ENCODE results near the gene TPRN. TPM values are rescaled to one million over a fixed set of nuclear protein-coding genes. Genes with fewer than 3 reads are reported as not detected.

Gene TPRN
- total RNA-seq, 1 experiment from 2014 or later: 24.9 TPM

- RAD21 ChIA-PET (ENCODE audit: low non-redundant PET in 1 of 2, low total read pairs in 2 of 2, uncharacterized antibody in 2 of 2, unreplicated experiment in 2 of 2): no interaction called here
- no peaks in the 10 kb centered on the region for H3K27me3 ChIP-seq (ENCODE audit: insufficient read depth, low read length)
Observed at GRCh38 chr9:137146527-137146918, 54.0 kb downstream of the TPRN start.

More at GRCh38 chr9:137146527-137146918, 54.0 kb downstream of the TPRN start:
- Histone ChIP-seq H3K9me2 (ENCODE audit: insufficient read depth) (no peaks in the 10 kb centered on the region), H3K4me2 (ENCODE audit: low read length) (no peak overlapping the region), H3K27ac (ENCODE audit: low read depth, low read length) (no peak overlapping the region), H3K36me3 (ENCODE audit: control insufficient read depth in 1 of 2, insufficient read depth in 2 of 2, low read length in 2 of 2) (no peaks in the 10 kb centered on the region), H4K20me1 (ENCODE audit: insufficient read depth) (no peaks in the 10 kb centered on the region), H2AFZ (ENCODE audit: low read depth, low read length, poor library complexity, severe bottlenecking) (no peak overlapping the region), H3K9me3 (ENCODE audit: control insufficient read depth in 1 of 2, insufficient read depth in 1 of 2, low read depth in 1 of 2, low read length in 2 of 2) (no peaks in the 10 kb centered on the region), H3K79me2 (ENCODE audit: insufficient read depth, low read length) (no peaks in the 10 kb centered on the region), H3K9ac (ENCODE audit: low read length) (no peak overlapping the region), H3K4me1 (ENCODE audit: control insufficient read depth in 1 of 2, insufficient read depth in 2 of 2, low read length in 2 of 2) (peaks cover 12 to 21% of the 10 kb centered on the region in 2 experiments), H3K4me3 (replicated peaks in 1 of 2; ENCODE audit: low read depth in 1 of 2, low read length in 2 of 2) (no peak overlapping the region)
- TF ChIP-seq ELF1 (IDR thresholded peaks at IDR 0.05; ENCODE audit: borderline replicate concordance, low read depth) (no peak), JUND (IDR thresholded peaks at IDR 0.05) (no peak), CBX3 (IDR thresholded peaks at IDR 0.05; ENCODE audit: low read depth) (no peak), POLR2A (IDR thresholded peaks at IDR 0.05; ENCODE audit: borderline replicate concordance, extremely low read depth, insufficient read depth, insufficient read length) (no peak), SRF (IDR thresholded peaks at IDR 0.05; ENCODE audit: low read depth) (no peak), TCF7L2 (IDR thresholded peaks at IDR 0.05; ENCODE audit: borderline replicate concordance, extremely low read depth, insufficient read depth, insufficient read length) (no peak), ZNF274 (IDR thresholded peaks at IDR 0.05; ENCODE audit: low read depth, low read length) (no peak)
- TF ChIP-seq, protein P1, sequence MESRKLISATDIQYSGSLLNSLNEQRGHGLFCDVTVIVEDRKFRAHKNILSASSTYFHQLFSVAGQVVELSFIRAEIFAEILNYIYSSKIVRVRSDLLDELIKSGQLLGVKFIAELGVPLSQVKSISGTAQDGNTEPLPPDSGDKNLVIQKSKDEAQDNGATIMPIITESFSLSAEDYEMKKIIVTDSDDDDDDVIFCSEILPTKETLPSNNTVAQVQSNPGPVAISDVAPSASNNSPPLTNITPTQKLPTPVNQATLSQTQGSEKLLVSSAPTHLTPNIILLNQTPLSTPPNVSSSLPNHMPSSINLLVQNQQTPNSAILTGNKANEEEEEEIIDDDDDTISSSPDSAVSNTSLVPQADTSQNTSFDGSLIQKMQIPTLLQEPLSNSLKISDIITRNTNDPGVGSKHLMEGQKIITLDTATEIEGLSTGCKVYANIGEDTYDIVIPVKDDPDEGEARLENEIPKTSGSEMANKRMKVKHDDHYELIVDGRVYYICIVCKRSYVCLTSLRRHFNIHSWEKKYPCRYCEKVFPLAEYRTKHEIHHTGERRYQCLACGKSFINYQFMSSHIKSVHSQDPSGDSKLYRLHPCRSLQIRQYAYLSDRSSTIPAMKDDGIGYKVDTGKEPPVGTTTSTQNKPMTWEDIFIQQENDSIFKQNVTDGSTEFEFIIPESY (IDR thresholded peaks at IDR 0.05; ENCODE audit: extremely low read depth, insufficient replicate concordance, low read length): no peak
- TF ChIP-seq, protein P2, sequence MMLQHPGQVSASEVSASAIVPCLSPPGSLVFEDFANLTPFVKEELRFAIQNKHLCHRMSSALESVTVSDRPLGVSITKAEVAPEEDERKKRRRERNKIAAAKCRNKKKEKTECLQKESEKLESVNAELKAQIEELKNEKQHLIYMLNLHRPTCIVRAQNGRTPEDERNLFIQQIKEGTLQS (IDR thresholded peaks at IDR 0.05): no peak
- POLR2A ChIA-PET: no interaction called here
- intact Hi-C loops (cut with micrococcal nuclease): no loop called here
- no TSS peak for BruUV-seq (replicated peaks)
- DNase-seq (ENCODE audit: low read depth, low spot score): no peak
- CTCF ChIA-PET: no interaction called here
- ATAC-seq: no peak
